GM21619 (cell line): ENCODE data around the gene RFFL.
"Not testable (repeated sequence)": the region's sequence is repeated elsewhere in the genome, so short reads cannot be mapped to it uniquely, and the experiment has no call there.

Experiments
- ATAC-seq: cut with Tn5 transposase; IDR thresholded peaks from one replicate; pipeline ENCODE4 v1.9.1; 2021; ENCODE audit not compliant: unreplicated experiment

The RFFL gene

DNA sequence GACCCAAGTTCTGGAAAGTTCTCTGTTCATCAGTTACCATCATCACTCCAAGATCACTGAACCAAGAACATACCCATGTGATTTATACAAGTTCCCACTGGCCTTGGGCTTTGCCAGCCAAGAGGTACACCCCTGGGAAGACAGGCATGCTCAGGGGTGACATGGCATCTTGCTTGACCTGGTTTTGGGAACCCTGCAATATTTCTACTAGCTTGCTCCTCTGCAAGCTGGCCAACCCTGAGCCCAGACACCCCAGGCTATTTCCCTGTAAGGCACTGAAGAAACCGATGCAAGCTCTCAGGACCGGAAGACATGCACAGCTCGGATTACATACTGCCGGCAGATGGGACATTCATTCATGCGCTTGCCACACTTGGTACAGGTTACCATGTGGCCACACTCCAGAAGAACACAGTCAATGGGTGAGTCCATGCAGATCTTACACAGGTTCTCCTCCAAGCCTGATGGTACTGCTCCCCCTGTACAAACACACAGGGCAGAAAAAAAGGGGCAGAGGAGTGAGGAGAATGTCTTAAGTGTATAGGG is 51.8 kb downstream of the RFFL start:
- ATAC-seq = no peak

- ATAC-seq = no peak
Observed at GRCh38 chr17:35010093-35010492, 53.4 kb downstream of the RFFL start.

DNA sequence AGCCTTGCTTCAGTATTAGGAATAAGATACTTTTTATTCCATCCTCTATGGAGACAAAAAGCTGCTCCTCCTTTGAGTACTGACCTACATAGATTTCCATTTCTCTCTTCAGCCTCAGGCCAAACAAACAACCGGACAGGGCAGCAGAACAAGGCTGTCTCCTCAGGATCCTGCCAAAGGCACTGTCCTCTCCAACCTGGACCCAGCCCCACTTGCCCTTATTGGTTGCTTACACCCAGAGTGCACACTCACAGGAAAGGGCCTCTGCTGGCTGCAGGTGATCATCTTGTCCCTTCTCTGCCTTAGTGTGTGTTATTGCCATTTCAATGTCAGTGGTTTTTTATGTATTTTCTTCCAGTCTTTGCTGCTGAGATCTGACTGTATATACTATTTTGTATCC is 56.5 kb downstream of the RFFL start:
- no peak for ATAC-seq

- ATAC-seq = no peak
Observed at GRCh38 chr17:35006345-35006744, 57.2 kb downstream of the RFFL start.

DNA sequence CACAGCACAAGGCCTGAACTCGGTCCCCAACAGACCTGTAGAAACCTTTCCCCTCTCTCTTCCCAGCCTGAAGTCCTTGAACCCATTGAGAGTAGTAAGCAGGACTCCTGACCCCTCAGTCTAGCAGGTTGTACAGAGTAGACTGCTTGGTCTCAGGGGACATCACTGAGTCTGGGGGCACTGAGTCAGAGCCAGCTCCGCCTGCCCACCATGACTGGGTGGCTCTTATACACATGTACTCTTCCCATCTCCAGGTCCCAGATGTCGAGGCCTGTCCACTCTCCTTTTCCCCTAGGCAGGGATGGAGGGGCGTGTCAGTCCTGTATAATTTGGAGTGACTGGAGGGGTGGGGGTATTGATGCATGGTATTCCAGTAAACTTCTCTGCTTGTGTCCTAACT is 59.7 kb downstream of the RFFL start:
- ATAC-seq = no peak

DNA sequence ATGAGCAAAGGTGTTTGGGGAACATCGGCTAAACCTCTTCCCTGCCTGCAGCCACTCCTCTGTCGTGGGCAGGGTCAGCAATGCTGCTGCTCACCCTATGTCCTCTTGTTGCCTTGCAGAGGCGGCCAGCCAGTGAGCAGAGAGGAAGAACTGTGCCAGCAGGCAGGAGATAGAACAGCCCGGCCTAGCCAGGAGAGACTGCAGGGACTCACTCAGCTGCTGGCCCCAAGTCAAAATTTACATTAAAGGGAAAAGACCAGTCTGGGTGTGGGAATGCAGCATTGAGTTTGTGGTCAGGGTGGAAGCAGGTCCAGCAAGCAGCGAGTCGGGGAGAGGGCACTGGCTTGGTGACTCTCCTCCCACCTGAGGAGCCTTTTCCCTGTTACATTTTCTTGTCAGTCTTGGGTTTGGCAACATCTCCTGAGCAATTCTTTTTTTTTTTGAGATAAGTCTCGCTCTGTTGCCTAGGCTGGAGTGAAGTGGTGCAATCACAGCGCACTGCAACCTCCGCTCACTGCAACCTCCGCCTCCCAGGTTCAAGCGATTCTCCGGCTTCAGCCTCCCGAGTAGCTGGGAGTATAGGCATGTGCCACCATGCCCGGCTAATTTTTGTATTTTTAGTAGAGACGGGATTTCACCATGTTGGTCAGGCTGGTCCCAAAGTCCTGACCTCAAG is 60.5 kb downstream of the RFFL start:
- ATAC-seq = no peak

DNA sequence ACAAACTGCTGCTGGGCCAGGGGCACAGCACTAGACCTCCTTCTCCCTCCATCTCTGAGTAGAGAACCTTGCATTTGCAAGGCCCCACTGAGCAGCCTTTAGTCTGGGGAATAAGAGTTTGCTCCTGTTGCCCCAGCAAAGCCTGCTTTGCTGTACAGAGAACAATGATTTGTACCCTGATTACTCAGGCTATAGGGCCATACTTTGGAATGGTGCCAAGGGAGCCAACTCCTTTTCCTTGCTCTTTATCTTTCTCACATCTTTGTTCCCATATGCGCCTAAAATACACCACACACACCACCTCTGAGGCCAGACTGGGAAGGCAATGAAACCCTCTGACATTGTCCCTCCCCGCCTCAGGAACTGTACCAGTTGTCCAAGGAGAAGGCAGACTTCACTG is 62.0 kb downstream of the RFFL start:
- ATAC-seq = no peak

DNA sequence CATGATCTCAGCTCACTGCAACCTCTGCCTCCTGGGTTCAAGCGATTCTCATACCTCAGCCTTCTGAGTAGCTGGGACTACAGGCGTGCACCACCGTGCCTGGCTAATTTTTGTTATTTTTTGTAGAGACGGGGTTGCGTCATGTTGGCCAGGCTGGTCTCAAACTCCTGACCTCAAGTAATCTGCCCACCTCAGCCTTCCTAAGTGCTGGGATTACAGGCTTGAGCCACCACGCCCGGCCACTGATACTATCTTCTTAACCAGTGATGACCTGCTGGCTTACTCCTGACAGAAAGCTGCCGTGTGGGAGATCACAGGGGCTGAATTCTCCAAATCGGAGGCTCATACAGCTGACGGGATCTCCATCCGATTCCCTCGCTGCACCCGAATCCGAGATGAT is 62.5 kb downstream of the RFFL start:
- not testable (repeated sequence) for ATAC-seq

DNA sequence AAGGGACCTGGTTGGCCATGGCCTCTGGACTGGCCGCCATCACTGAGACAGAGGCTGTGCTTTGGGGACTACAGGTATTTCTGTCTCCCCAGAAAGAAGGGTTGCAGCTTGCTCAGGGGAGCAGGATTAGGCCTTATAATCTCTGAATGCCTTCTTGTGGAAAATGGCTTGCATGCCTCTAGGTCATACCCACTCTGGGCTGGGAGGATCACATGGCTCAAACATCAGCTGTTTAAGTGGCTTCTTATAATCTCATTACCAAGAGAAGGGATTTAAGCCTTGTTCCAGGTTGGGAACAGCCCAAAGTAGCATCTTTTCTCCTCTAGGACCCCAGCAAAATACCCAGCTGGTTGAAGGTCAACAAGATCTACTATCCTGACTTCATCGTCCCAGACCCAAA is 64.1 kb downstream of the RFFL start:
- ATAC-seq = no peak

DNA sequence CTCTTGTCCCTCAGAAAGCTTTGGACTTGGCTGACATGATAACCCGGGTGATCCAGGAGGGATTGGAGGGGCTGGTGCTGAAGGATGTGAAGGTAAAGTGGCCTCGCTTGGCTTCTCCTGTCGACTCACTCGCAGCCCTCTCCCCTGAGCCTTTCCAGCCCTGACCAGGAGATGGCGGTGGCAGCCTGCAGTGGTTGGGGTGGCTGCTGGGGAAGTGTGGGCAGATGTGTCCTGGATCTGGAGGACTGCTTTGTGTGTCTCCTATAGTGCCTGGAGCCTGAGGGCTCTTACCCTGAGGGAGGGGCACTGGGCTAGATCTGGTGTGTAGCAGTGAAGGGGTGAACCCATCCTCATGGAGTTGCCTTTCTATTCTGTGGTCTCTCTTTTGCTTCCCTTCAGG is 65.3 kb downstream of the RFFL start:
- no peak for ATAC-seq

DNA sequence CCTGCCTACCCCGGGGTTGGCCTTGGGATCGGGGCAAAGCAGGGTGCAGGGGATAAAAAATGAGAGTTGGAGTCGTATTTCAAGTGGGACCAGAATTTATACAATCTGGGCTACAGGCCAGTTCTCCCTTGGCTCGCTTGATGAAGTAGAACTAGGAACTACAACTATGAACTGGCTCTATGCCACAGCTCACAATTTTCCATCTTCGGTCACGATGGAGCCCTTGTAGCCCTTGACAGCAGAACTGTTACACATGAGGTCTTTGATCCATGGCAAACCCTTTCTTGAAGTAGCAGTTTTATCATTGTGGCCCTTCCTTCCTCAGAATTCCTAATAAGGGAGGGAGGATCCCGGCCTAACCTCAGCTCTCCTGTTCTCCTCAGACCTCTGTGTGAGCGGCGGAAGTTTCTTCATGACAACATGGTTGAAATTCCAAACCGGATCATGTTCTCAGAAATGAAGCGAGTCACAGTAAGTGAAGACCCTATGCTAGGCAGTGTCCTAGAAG is 66.1 kb downstream of the RFFL start:
- no peak for ATAC-seq

DNA sequence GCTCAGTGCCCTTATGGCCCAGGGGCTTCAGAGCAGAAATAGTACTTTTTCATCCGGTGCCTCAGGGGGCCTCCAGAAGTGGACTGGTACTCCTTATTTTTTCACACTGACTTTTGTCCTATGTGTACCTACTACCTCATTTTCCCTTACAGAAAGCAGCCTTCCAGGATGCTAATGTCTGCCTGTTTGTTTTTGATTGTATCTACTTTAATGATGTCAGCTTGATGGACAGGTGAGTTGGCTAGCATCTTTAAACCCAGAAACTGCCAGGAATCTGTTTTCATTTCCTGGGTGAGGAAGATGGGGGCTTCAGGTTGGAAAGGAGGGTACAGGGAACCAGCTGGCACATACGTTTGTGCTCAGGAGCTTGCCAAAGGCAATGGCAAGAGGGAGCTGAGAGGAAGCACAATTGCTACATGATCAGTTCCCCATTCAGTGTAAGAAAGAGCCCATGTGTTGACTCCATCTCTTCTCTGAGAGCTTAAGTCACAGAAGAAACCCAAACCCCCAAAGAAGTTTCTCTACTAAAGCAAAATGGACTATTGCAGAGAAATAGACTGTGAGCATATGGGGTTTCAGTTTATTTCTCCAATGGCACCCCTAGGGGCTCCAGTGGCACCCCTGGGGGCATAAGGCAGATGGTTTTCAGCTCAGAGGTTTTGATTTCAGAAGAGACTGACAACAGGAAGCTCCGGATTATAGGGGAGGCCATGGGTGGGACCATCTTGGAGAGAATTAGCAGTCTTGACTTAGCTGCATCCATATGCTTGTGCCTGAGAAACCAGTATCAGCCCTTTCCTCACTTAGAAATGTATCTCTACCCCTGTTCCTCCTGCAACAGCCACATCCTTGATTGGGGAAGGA is 66.9 kb downstream of the RFFL start:
- ATAC-seq = no peak

DNA sequence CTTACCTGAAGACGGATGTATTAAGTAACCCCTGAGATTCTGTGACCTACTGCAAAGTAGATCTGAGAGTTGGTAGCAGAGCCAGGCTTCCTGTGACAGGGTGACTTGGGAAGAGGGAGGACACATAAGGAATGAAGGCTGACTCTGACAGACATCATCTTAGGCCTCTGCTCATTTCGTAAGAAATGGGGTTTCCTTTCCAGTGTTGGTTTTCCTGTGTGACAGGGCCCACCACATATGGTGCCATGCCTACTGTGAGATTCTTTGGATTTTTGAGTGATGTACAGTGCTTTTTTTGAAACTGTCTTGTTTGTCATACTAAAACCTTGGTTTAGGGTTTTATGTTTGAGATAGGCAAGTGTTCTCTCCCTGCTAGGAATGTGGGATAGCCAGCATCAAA is 70.5 kb downstream of the RFFL start:
- ATAC-seq = no peak

- ATAC-seq = no peak
Observed at GRCh38 chr17:34991606-34992005, 71.9 kb downstream of the RFFL start.

DNA sequence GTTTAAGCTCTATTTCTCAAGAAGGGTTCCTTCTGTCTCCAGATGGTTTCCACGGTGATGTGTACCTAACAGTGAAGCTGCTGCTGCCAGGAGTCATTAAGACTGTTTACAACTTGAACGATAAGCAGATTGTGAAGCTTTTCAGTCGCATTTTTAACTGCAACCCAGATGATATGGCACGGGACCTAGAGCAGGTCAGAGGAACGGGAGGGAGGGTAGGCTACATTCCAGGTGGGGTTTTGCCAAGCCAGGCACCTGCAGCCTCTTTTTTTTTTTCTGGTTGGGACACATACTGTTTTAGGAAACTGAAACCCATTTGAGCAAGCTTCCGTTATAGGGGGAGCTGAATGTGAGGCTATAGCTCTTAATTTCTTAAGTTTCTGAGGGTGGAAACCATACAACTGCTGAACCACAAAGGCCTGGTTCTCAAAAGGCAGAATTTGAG is 72.6 kb downstream of the RFFL start:
- ATAC-seq = no peak

DNA sequence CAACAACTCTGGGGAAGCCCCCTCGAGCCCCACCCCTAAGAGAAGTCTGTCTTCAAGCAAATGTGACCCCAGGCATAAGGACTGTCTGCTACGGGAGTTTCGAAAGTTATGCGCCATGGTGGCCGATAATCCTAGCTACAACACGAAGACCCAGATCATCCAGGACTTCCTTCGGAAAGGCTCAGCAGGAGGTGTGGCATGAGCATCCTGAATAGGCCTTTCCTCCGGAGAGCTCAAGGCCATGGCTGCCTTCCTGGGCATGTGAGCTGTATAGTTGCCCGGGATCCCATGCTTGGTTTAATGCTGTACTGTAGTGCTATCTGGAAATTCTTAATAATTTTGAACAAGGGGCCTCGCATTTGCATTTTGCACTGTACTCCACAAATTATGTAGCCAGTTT is 74.0 kb downstream of the RFFL start:
- no peak for ATAC-seq

DNA sequence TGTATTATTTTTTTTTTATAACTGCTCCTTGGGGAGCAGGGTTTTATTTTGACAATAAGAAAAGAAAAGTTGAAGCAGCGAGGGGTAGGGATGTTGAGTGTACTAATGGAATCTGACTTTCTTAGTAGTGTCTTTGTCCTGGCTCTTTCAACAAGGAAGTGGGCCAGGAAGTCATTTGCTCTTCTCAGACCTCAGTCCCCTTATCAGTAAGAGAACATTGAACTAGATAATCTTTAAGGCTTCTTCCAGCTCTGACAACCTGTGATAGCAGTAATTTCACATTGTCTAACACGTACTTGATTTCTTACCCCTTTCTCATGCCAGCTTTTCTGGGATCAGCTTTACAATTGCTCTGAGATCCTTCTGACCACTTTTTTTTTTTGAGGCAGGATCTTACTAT is 74.9 kb downstream of the RFFL start:
- no peak for ATAC-seq

DNA sequence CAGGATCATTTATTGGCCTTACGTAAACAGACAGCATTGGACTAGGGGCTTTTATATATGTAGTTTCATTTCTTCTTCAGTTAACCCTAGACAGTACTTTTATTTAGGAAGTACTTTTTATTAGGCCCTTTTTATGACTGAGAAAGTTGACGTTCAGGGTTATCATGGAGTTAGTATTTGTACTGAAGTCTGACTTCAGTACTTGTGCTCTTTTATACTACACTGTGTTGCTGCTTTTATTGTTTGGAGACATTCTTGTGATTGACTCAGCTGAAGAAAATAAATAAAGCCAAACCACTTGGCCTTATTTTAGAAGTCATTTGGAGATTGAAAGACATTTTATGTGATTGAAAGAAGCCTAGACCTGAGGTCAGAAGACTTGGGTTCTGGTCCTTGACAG is 76.3 kb downstream of the RFFL start:
- ATAC-seq = no peak

GRCh38 chr17:34981538-34982241 is 81.8 kb downstream of the RFFL start:
- no peak for ATAC-seq

DNA sequence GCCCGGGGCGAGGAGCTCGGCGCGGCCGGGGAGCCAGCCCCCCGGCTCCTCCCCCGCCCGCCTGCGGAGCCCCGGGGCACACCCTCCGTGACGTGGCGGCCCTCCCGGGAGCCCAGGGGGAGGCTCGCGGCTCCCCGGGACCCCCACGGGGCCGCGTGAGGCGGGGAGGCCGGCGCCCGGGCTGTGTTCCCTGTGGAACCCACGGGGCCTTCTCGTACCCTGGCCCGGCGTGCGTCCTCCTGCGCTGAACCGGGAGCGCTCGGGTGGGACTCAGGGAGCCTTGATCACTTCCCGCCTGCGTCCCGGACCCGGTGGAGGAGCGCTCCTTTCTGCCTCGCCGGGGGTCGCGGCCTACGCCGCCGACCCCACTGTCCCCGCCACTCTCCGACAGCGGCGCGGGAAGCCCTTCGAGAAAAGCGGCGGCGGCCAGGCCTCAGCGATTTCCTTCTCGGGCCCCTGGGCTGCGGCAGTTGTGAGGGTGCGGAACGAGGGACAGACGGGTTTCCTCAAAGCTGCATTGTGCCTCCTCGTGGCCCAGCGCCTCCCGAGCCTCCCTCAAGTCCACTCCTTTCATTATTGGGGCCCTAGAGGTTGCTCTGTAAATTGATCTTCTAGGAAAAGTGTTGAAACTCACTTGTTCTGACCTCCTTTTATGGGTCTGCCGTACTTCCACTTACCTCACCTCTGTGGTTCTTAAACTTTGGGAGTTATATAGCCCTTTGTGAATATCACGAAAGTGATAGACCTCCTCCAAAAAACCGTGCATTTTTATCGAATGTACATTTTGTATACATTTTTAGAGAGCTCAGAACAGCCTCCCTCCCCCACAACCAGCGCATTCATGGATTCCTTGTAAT is 82.6 kb downstream of the RFFL start:
- ATAC-seq = peak; percentile 74

DNA sequence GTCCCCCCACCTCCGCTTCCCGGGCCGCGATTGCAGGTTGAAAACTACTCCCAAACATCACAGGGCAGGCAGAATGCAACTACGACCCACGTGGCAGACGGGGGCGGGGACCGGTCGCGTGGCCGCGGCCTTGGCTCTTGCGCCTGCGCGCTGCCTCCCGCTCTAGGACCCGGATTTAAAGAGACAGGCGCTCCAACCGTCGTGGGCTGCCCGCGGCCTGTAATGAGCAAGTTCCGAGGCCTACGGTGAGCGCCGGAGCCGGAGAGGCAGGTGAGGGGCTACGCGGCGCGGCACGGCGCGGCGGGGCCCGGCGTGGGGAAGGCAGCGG is 83.2 kb downstream of the RFFL start, which contains the start of gene LIG3:
Gene LIG3, plus strand, starts transcription at position 160 of the 328 bp plus-strand sequence. CDS start 2,494 bp downstream, outside the sequence.
- peak; percentile 74 for ATAC-seq
